Pancreas (tissue), 10 donors: ENCODE results near the gene CNTNAP5. TPM values are rescaled to one million over a fixed set of nuclear protein-coding genes. Genes with fewer than 3 reads are reported as not detected.

Experiments used
- ATAC-seq, 4 donors: fragments of 200-7000 bp; cut with Tn5 transposase; one replicate each; pipeline versions ENCODE4 v1.8.0 to v1.9.1; 2020; ENCODE audit warnings: mild to moderate bottlenecking in 4 of 4, moderate library complexity in 4 of 4
- DNase-seq, 6 donors: peaks; one replicate each; pipeline ENCODE4 v3.0.0-alpha.2; 2020
- FAIRE-seq: peaks from 2 replicates; lab custom pipeline; 2012; peaks lifted over from hg19 to GRCh38; lab: Jason Lieb, UNC
- H3K27ac ChIP-seq, 4 donors: fragments of 200-600 bp; sonication (generic); 1 replicate in 3 of 4; 2 replicates in 1 of 4; pipeline versions ENCODE4 v1.5.0 to v1.8.0; 2020
- H3K27me3 ChIP-seq, 4 donors: fragments of 200-600 bp; one replicate each; pipeline ENCODE4 v1.8.0; 2021
- H3K36me3 ChIP-seq, 3 donors: fragments of 200-600 bp; sonication (generic) in 1 of 3; one replicate each; pipeline versions ENCODE4 v1.5.0 to v1.8.0; 2020 to 2021
- H3K4me1 ChIP-seq, 3 donors: fragments of 200-600 bp; one replicate each; pipeline ENCODE4 v1.8.0; 2021
- H3K4me3 ChIP-seq, 4 donors: fragments of 200-600 bp; sonication (generic) in 2 of 4; one replicate each; pipeline versions ENCODE4 v1.5.0 to v1.8.0; 2020 to 2021
- H3K9me3 ChIP-seq, 4 donors: fragments of 200-600 bp; one replicate each; pipeline ENCODE4 v1.8.0; 2021
- CTCF ChIP-seq, 4 donors: fragments of 200-600 bp; sonication (generic) in 3 of 4; IDR thresholded peaks; one replicate each; pipeline versions ENCODE4 v1.5.0 to v1.8.0; 2021; ENCODE audit warnings: antibody characterized with exemption in 4 of 4
- WGBS, 2 donors: extraction: QIAGEN DNeasy Blood & Tissue Kit; methylation state at CpG; one replicate each; pipeline ENCODE4 v1.1.7; 2013; 5-methylcytosine and 5-hydroxymethylcytosine counted together
- intact Hi-C, 3 donors: fragments of 100-400 bp; cut with DNase I; formaldehyde crosslinking; loops; one replicate each; pipeline versions ENCODE4 v1.11.1 to v1.14.2; 2022
- polyA plus RNA-seq, 2 donors: library from polyadenylated mRNA; stranded (reverse); fragments of 200-250 nt; gene quantifications; one replicate each; pipeline ENCODE4 v1.2.3, GENCODE V29; 2013
- total RNA-seq, 6 donors: library from RNA; stranded (reverse); fragmentation: NEBNext Ultra II Directional in 4 of 6; extraction: Animal tissue kit (Norgen Biotek cat#: 25700) in 4 of 6; gene quantifications; one replicate each; pipeline versions ENCODE4 v1.2.1 to v1.2.4, GENCODE V29; 2021 to 2023
- donor health status: healthy with polysubstance abuse.
- donor health status: DM: no; HTN: no; CAD: no; lungs with moderate emphysema.
- donor health status: DM: no; HTN: no; CAD: no.
- donor health status: control.
- donor health status: control.
- donor health status: Bipolar disorder and iron deficiency.
- donor health status: DM: yes; HTN: yes; CAD: no.
- donor health status: DM: no; HTN: no; CAD: no.
- donor health status: DM: no; HTN: no; CAD: no.
- donor health status: DM: yes; HTN: yes; CAD: no.

The CNTNAP5 gene
- total and polyA plus RNA-seq, 8 donors: 0.05 to 0.43 (median 0.12) TPM

DNA sequence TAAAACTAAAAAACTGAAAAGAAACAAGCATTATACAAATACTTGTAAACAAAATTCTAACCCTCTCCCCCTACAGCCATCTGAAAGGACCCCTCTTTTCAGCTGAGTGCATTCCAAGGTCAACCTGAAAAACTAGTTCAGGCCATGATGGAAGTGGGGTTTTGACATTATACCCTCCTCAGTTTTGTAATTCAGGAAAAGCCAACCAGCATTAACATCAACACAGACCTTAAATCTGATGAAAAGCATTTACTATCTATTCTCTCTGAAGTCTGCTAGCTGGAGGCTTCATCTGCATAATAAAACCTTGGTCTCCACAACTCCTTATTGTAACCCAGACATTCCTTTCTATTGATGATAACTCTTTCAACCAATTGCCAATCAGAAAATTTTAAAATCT lies 302.2 kb downstream of the CNTNAP5 start:
- Histone ChIP-seq H3K9me3 (no peaks in the 10 kb centered on the region), H3K36me3 (no peaks in the 10 kb centered on the region), H3K4me1 (no peaks in the 10 kb centered on the region), H3K27me3 (no peaks in the 10 kb centered on the region), H3K4me3 (no peak overlapping the region), H3K27ac (no peak overlapping the region)
- no peak for DNase-seq
- no peak for ATAC-seq
- TF ChIP-seq CTCF (IDR thresholded peaks at IDR 0.05): no peak
- FAIRE-seq: no peak
- intact Hi-C loops: no loop called here

DNA sequence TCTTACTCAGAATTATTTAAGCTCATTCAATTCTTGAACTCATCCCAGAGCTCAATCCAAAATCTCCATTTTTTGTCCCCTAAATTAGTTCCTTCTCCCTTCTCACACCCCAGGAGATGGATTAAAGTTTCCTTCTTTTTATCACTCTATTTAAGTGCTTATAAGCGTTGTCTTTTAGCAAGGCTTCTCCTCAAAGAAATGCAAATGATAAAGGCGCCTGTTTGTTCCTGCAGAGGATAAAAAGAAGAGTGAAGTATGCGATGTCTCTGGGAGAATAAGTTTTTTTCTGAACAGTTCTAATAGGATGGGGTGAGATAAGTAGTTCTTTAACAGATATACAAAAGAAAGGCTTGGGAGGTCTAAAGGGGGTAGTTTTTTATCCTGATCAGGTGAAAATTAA lies 303.3 kb downstream of the CNTNAP5 start:
- no peaks in the 10 kb centered on the region for H3K36me3 ChIP-seq

GRCh38 chr2:124333784-124334183 lies 308.7 kb downstream of the CNTNAP5 start:
- 46 to 63% methylated on average over 4 of the region's 4 CpGs for WGBS, 2 donors
- DNase-seq (no peak), FAIRE-seq (no peak), ATAC-seq (no peak)
- intact Hi-C loops: no loop called here
- no peaks in the 10 kb centered on the region for H3K36me3 ChIP-seq
- no peaks in the 10 kb centered on the region for H3K27me3 ChIP-seq
- no peak overlapping the region for H3K27ac ChIP-seq
- no peak overlapping the region for H3K4me3 ChIP-seq
- no peaks in the 10 kb centered on the region for H3K4me1 ChIP-seq
- H3K9me3 ChIP-seq: no peaks in the 10 kb centered on the region
- no peak for TF ChIP-seq CTCF (IDR thresholded peaks at IDR 0.05)

More for the DNA sequence above, 303.3 kb downstream of the CNTNAP5 start:
- TF ChIP-seq CTCF (IDR thresholded peaks at IDR 0.05): no peak
- no peak for DNase-seq
- FAIRE-seq: no peak
- no peak for ATAC-seq
- whole genome bisulfite sequencing, 2 donors: 32 to 38% methylated on average over 3 of the region's 3 CpGs
- no peaks in the 10 kb centered on the region for H3K4me1 ChIP-seq
- H3K4me3 ChIP-seq: no peak overlapping the region
- intact Hi-C loops: no loop called here
- no peaks in the 10 kb centered on the region for H3K27me3 ChIP-seq
- no peaks in the 10 kb centered on the region for H3K9me3 ChIP-seq
- H3K27ac ChIP-seq: no peak overlapping the region

DNA sequence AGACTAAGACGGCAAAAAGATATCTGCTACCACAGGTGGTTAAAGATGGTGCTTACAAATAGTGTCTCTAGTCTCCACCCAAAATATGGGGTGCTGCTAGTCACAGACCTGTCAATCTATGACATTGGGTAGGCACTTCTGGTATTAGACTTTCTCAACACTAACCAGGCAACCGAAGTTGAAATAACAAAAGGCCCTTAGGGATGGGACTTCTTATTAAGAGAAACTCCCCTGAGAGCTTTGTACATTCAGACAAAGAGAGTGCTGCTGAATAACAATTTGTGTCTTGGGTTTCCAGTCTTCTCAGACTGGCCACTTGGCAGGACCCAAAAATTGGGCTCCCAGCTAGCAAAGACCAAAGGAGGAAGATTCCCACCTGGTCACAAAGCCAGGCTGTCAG lies 310.0 kb downstream of the CNTNAP5 start:
- Histone ChIP-seq H3K4me1 (no peaks in the 10 kb centered on the region), H3K27me3 (no peaks in the 10 kb centered on the region), H3K36me3 (no peaks in the 10 kb centered on the region), H3K9me3 (no peaks in the 10 kb centered on the region), H3K4me3 (no peak overlapping the region), H3K27ac (no peak overlapping the region)
- no peak for FAIRE-seq
- no peak for ATAC-seq
- DNase-seq: no peak
- intact Hi-C loops: no loop called here
- TF ChIP-seq CTCF (IDR thresholded peaks at IDR 0.05): no peak
- 60 to 75% methylated on average over 2 of the region's 2 CpGs for WGBS, 2 donors

DNA sequence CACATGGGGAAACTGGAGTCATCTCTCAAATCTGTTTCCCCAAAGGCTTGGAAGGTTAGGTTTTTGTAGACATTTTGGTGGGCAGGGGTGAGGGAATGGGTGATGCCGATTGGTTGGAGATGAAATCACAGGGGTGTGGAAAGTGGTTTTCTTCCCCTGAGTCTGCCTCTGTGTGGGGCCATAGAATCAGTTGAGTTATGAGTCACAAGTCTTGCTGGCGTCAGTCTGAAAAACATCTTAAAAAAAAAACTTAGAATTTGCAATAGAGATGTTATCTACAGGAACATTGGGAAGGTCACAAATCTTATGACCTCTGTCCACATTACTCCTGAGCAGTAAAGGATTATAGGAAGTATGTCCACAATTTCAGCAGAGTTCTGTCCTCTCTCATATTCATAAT lies 314.6 kb downstream of the CNTNAP5 start:
- DNase-seq (no peak), ATAC-seq (no peak), FAIRE-seq (no peak)
- no peaks in the 10 kb centered on the region for H3K27me3 ChIP-seq
- TF ChIP-seq CTCF (IDR thresholded peaks at IDR 0.05): no peak
- H3K4me3 ChIP-seq: no peak overlapping the region
- H3K4me1 ChIP-seq: no peaks in the 10 kb centered on the region
- intact Hi-C loops: no loop called here
- no peak overlapping the region for H3K27ac ChIP-seq
- H3K36me3 ChIP-seq: no peaks in the 10 kb centered on the region
- WGBS, 2 donors: 57 to 74% methylated on average over 2 of the region's 2 CpGs
- no peaks in the 10 kb centered on the region for H3K9me3 ChIP-seq
